Measurements from ENCODE around the gene ZSWIM1. TPM values are rescaled to one million over a fixed set of nuclear protein-coding genes. Genes with fewer than 3 reads are reported as not detected.
A peak's percentile ranks its signal among the peaks of the same experiment; 100 is the strongest.

Gene ZSWIM1
- total RNA-seq, 1 donor from 2014 or later = 10.7 TPM

DNA sequence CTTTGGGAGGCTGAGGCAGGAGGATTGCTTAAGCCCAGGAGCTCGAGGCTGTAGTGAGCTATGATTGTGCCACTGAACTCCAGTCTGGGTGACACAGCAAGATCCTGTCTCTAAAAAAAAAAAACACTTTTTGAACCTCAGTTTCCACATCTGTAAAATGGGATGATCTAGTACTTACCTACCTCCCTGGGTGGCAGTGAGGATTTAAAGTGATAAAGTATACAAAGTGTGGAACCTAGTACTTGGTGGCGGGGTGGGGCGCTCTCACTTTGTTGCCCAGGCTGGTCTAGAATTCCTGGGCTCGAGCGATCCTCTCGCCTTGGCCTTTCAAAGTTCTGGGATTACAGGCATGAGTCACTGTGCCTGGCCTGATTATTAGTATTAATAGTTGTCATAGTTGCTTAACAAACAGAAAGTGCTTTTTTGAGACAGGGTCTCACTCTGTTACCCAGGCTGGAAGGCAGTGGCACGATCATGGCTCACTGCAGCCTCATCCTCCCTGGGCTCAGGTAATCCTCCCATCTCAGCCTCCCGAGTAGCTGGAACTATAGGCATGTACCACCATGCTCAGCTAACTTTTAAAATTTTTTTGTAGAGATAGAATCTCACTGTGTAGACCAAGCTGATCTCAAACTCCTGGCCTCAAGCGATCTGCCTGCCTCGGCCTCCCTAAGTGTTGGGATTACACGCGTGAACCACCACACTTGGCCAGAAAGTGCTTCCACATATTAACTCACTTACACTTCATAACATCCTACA is 37.9 kb downstream of the ZSWIM1 start:
- Mint-ChIP-seq H3K27ac (peak overlapping the region; percentile 37), H3K4me3 (peak overlapping the region; percentile 58), H3K36me3 (no peaks in the 10 kb centered on the region), H3K9me3 (no peaks in the 10 kb centered on the region), H3K4me1 (peaks cover 29% of the 10 kb centered on the region), H3K27me3 (ENCODE audit: insufficient read depth, low read depth) (peaks cover 1% of the 10 kb centered on the region)
- Histone ChIP-seq H4K20me1 (ENCODE audit: low read depth) (no peaks in the 10 kb centered on the region), H3K4me3 (no peak overlapping the region), H3K4me1 (peaks cover 3% of the 10 kb centered on the region), H3K27ac (no peak overlapping the region), H3K4me2 (no peak overlapping the region), H2AFZ (replicated peaks) (no peak overlapping the region), H3K79me2 (ENCODE audit: low read depth) (no peaks in the 10 kb centered on the region), H3F3A (ENCODE audit: low read depth) (no peaks in the 10 kb centered on the region), H3K36me3 (no peaks in the 10 kb centered on the region), H3K9ac (no peak overlapping the region), H3K9me3 (ENCODE audit: low read depth) (no peaks in the 10 kb centered on the region), H3K27me3 (no peaks in the 10 kb centered on the region)
- no peak for DNase-seq (ENCODE audit: low spot score)
- TF ChIP-seq EZH2phosphoT487 (IDR thresholded peaks at IDR 0.05) = no peak
- TF ChIP-seq, protein P1, sequence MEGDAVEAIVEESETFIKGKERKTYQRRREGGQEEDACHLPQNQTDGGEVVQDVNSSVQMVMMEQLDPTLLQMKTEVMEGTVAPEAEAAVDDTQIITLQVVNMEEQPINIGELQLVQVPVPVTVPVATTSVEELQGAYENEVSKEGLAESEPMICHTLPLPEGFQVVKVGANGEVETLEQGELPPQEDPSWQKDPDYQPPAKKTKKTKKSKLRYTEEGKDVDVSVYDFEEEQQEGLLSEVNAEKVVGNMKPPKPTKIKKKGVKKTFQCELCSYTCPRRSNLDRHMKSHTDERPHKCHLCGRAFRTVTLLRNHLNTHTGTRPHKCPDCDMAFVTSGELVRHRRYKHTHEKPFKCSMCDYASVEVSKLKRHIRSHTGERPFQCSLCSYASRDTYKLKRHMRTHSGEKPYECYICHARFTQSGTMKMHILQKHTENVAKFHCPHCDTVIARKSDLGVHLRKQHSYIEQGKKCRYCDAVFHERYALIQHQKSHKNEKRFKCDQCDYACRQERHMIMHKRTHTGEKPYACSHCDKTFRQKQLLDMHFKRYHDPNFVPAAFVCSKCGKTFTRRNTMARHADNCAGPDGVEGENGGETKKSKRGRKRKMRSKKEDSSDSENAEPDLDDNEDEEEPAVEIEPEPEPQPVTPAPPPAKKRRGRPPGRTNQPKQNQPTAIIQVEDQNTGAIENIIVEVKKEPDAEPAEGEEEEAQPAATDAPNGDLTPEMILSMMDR (IDR thresholded peaks at IDR 0.05) = no peak
- TF ChIP-seq EZH2 (IDR thresholded peaks at IDR 0.05) = no peak

DNA sequence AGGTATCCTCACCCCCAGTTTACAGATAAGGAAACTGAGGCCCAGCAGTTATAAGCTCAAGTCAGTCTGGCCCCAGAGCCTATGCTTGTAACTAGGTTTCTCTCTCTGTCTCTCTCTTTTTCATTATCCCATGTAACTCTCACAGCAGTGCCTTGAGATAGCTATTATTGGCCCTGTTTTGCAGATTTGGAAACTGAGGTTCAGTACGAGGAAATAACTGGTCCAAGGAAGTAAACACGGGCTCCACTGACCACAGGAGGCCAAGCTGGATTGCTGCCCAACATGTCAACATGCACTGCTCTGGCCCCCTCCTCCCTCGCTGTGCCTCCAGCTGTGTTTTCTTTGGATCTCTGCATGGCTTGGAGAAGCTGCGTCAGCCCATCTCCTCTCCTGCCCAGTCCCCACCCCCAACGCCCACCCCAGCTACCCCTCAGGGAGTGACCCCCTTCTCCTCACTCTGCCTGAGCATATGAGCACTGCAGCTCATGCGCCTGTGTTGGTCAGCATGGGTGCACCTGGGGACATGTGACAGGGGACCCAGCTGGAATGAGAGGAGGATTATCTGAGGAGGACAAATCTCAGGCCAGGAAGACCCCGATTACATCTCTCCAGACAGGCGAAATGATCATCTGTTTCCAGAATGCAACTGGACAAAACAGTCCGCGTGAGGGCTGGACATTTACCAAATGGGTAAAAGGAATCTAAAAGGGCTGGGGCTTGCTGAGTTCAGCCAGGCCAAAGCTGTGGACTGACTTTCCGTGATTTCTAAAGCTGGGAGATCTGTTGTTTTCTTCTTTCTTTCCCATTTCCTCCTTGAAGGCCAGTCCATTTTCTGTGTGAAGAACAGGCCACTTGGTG is 38.7 kb downstream of the ZSWIM1 start:
- Histone ChIP-seq H3K36me3 (no peaks in the 10 kb centered on the region), H3K27ac (no peak overlapping the region), H3K4me2 (no peak overlapping the region), H3K9ac (no peak overlapping the region), H2AFZ (replicated peaks) (no peak overlapping the region), H3K79me2 (ENCODE audit: low read depth) (no peaks in the 10 kb centered on the region), H3K27me3 (no peaks in the 10 kb centered on the region), H3K4me3 (no peak overlapping the region), H3F3A (ENCODE audit: low read depth) (no peaks in the 10 kb centered on the region), H3K9me3 (ENCODE audit: low read depth) (no peaks in the 10 kb centered on the region), H3K4me1 (peaks cover 3% of the 10 kb centered on the region), H4K20me1 (ENCODE audit: low read depth) (no peaks in the 10 kb centered on the region)
- Mint-ChIP-seq H3K4me1 (peaks cover 28% of the 10 kb centered on the region), H3K27ac (peak overlapping the region; percentile 42), H3K9me3 (no peaks in the 10 kb centered on the region), H3K36me3 (no peaks in the 10 kb centered on the region), H3K4me3 (no peak overlapping the region), H3K27me3 (ENCODE audit: insufficient read depth, low read depth) (peaks cover 3% of the 10 kb centered on the region)
- DNase-seq (ENCODE audit: low spot score) = no peak
- TF ChIP-seq, protein P1 (IDR thresholded peaks at IDR 0.05) = no peak
- no peak for TF ChIP-seq EZH2 (IDR thresholded peaks at IDR 0.05)
- no peak for TF ChIP-seq EZH2phosphoT487 (IDR thresholded peaks at IDR 0.05)

DNA sequence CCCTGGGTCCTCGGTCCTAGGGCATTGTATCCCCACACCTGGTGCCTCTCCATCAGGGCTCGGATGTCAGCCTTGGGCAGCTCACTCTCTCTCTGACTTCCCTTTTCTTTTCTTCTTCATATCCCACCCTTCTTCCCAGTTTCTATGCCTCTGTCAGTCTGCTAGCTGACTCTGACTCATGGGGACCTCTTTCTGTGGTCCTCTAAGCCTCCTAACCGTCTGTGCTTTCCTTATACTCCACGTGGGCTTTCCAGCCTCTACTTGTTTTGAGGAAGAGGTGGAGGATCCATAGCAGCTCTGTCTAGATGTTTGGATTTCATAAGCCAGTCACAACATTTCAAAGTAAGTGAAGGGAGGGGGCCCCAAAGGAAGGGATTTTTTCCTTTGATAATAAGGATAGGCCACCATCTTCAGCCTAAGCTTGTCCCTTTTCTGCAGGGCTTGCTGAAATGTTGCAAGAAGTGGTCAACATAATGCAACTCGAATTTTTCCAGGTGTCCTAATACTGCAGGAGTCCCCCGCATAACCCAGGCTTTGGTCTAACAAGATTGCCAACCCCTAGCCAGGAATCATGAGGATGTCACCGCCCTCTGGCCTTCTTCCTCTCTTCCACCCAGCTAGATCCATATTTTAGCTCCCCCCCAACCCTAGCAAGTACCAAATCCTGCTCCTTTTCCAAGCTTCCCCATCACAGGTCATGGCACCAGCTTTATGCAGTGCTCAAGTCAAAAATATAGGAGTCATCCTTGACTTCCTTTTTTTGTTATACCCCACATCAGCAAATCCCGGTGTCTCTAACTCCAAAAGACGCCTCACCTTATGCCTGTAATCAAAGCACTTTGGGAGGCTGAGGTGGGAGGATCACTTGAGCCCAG is 39.7 kb downstream of the ZSWIM1 start:
- no peaks in the 10 kb centered on the region for H3K79me2 ChIP-seq (ENCODE audit: low read depth)
- H3K4me2 ChIP-seq = no peak overlapping the region
- Mint-ChIP-seq H3K27me3 (ENCODE audit: insufficient read depth, low read depth) (peaks cover 9% of the 10 kb centered on the region), H3K36me3 (no peaks in the 10 kb centered on the region), H3K4me1 (peaks cover 33% of the 10 kb centered on the region), H3K27ac (peak overlapping the region; percentile 42), H3K4me3 (no peak overlapping the region), H3K9me3 (no peaks in the 10 kb centered on the region)
- peaks cover 2% of the 10 kb centered on the region for H3F3A ChIP-seq (ENCODE audit: low read depth)
- no peaks in the 10 kb centered on the region for H3K27me3 ChIP-seq
- H3K9ac ChIP-seq = no peak overlapping the region
- H3K9me3 ChIP-seq (ENCODE audit: low read depth) = no peaks in the 10 kb centered on the region
- DNase-seq (ENCODE audit: low spot score) = no peak
- H4K20me1 ChIP-seq (ENCODE audit: low read depth) = no peaks in the 10 kb centered on the region
- peaks cover 10% of the 10 kb centered on the region for H3K4me1 ChIP-seq
- no peaks in the 10 kb centered on the region for H3K36me3 ChIP-seq
- H3K4me3 ChIP-seq = no peak overlapping the region
- H2AFZ ChIP-seq (replicated peaks) = no peak overlapping the region
- H3K27ac ChIP-seq = no peak overlapping the region
- no peak for TF ChIP-seq EZH2 (IDR thresholded peaks at IDR 0.05)
- TF ChIP-seq, protein P1 (IDR thresholded peaks at IDR 0.05) = no peak
- no peak for TF ChIP-seq EZH2phosphoT487 (IDR thresholded peaks at IDR 0.05)
